GM18519 (cell line): ENCODE measurements around the gene ATL1.

Source experiments
- ATAC-seq: cut with Tn5 transposase; IDR thresholded peaks from one replicate; pipeline ENCODE4 v1.9.1; 2021; ENCODE audit warnings: mild to moderate bottlenecking, moderate library complexity; ENCODE audit not compliant: unreplicated experiment, low FRiP score

ATL1 gene

DNA sequence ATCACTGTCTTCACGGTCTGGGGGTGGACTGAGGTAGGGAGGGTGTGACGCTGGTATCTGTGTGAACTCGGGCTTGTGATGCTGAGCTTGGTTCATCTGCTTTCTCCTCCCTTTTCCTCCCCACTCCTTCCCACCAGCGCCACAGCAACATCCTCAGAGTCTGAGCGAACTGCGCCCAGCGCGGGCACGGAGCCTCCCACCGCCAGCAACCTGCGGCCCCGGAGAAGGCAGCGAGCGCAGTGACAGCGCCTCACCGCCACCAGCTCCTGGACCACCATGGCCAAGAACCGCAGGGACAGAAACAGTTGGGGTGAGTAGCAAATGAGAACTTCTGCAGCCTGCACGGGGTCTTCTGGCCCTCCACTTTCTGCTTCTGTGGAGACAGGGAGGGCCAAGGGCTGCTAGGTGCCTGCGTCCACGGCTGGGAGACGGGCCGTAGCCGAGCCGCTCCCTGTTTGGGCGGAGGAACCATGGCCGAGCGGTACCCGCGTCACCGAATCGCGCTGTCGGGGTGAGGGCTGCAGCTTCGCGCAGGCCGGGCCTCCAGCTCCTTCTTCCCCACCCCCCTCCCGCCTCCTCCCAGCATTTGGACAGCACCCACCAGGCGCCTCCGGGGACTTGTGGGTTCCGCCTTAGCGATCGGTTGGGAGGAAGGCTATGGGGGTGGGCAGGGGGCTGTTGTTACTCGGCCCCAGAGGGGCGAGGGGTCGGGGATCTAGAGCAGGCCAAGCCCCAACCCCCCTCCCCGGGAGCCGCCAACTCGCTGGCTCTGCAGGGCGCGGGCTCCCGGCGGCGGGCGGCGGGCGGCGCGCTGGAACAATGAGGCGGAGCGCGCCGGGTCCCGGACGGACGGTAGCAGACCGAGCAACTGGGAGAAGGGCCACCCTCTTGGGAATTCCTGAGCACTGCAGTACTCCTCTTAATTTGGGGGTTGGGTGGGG lies at the start of gene ATL1:
Gene ATL1 (plus strand): TSS at position 156 of the 941 bp plus-strand sequence. CDS start 121 bp downstream, at position 277.
- ATAC-seq: no peak

DNA sequence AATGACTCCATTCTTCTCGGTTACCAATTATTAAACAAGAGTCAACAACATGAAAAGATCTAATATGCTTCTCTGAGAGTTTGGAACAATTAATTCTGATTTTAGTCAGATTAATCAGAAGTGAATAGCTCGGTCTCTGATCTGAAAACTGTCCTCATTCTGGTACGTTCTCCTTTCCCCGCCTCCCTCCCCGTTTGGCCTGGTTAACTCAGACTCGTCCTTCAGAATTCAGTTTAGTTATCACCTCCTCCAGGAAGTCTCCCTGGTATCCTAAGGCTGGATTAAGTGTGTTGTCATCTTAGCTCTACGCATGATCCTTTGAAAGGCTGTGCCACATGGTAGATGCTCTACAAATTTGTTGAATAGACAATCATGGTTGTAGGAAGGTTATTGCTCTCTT lies 49.8 kb upstream of the ATL1 start:
- no peak for ATAC-seq

DNA sequence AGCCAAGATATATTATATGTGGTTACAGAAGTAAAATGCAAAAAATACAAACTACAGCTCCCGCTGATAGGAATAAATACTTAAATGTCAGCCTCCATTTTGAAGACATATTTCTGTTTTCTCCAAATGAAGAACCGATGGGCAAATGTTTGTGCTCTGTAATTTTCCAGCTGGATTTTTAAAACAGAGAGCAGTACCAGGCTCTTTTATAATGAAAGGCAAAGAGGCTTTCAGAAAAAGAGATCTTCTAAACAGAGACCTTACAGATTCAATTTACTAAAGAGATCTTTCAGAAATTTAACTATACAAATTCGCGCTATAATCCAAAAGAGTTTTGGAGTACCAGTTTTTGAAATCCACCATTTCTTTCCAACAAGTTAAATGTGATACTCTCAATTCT lies 47.5 kb upstream of the ATL1 start:
- ATAC-seq: no peak

DNA sequence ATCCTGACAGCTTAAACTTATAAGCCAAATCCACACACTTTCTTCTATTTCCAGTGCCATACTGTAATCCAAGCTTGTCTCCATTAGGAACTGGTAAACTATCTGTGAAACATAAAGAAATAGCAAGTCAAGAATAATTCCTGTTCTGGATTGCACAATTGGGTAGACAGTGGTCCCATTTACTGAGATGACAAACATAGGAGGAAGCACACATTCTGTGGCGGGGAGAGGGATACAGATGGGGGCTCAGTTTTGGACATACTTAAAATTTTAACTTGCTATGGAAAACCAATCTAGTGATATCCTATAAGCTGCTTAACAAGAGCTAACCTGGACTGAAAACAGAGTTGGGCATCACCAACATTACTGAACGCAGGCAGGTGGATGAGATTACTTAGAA lies 43.9 kb upstream of the ATL1 start:
- no peak for ATAC-seq

DNA sequence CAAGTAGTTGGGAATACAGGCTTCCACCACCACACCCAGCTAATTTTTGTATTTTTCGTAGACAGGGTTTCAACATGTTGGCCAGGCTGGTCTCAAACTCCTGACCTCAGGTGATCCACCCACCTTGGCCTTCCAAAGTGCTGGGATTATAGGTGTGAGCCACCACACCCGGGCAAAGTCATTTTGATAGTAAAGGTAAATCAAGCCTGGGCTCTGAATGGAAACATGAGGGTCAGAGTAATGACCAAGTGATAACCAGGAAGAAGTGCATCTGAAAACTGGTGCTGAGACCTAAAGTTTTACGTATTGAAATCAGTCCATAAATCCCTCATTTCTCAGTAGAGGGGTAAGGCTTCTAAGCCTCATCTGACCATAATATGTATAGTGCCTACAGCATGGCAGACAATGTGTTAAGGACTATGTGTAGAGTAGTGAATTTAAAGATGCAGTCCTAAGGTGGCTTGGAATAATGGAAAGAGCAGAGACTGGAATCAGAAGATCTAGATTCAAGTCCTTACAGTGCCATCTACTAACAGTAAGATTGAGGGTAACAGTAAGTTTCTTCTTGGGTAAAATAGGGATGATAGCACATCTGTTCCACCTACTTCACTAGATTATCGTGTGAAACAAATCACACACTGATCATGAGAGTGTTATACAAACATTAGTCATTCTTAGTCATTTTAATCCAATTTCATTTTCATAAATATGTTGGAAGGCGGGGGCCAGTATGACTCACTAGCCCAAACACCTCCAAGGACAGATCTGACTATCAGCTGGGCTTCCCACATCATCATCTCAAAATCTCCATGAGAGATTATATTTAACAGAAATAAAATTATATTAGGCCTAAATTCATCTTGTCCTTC lies 38.8 kb upstream of the ATL1 start:
- peak; percentile 48 for ATAC-seq

DNA sequence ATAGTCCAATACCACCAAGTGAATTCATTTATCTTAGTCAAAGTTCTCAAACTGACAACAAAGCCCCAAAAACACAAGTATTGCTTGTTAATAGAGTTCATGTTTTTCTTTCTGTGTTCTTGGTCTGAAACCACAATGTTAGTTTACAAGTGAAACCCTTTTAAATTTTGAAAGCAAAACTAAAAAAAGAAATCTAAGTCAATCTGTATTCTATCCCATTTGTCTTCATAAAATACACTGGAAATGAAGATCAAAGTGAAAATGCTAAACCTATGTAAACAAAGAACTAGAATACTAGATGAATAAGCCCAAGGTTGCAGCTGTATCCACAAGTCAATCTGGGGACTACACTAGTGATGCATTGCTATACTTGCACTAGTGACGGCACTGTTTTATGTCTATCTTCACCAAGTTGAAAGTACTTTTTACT lies 38.0 kb upstream of the ATL1 start:
- peak; percentile 71 for ATAC-seq

DNA sequence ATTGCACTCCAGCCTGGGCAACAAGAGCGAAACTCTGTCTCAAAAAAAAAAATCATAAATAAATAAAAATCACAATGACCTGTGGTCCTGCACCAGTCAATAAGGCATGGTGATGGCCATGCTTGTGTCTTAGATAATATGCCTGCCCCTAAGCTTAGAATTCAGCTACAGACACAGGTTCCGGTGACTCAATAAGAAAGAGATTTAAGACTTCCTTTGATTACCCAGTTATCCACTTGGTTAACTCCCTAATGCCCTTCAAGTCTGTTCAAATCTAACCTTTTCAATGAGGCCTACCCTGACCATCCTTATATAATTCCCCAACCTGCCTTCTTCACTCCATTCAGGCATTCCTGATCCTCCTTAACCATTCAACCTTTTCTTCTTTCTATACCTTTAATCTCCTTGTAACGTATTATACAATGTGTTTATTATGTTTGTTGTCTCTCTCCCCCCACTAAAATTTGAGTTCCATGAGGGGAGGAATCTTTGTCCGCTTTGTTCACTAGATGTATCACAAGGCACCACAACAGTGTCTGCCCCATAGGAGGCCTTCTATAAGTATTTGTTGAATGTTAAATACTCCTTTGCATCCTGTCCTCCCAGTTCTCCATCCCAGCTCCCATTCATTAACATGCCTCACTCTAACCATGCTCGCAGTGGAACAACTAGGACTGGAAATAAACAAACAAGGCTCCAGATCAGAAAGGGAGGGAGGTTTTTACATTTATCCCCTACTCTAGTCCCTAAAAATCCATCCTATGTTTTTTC lies 36.5 kb upstream of the ATL1 start:
- ATAC-seq: no peak

DNA sequence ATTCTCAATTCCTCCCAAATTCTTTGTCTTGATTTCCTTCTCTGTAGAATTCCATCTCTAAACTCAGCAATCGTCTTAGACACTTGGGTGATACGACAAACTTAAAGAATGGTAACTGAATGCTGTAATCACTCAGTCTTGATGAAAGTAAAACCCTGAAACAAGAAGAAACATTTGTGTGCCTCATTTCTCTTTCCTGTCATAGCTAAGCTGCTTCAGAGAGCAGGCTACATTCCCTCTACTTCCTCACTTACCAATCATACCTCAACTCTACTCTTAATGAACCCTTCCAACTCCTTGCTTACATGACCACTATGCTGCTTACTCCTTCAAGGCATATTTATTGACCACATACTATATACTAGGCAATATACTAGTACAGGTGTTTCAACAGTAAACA lies 35.9 kb upstream of the ATL1 start:
- no peak for ATAC-seq

DNA sequence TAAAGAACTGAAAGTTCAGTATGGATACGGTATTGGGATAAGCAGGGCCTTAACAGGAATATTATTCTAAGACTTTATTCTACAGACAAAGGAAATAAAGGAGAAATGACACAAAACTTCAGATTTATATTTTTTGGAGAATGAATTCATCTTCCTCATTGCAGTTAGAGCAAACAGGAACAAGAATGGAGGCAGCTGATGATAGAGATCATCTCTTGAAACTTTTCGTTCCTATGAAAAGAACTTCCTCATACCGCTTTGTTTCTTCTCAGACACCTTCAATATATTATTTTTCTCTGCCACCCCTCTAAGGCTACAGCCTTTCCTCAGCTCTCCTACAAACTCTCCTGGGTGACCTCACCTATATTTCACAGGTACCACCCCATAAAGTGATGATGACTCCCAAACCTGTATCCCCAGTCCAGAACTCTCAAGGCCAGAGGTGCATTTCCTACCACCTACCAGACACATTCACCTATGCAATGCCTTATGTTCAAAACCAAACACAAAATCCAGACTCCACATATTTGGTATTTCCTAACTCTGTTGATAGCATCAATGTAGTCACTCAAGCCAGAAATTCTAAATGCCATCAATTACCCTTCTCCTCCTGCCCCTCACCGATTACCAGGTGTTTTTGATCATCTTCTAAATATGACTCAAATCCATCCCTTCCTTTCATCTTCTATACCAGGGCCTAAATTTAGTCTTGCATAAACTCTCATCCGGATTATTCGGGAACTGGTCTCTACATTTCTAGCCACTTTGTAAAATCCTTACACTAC lies 35.0 kb upstream of the ATL1 start:
- no peak for ATAC-seq

DNA sequence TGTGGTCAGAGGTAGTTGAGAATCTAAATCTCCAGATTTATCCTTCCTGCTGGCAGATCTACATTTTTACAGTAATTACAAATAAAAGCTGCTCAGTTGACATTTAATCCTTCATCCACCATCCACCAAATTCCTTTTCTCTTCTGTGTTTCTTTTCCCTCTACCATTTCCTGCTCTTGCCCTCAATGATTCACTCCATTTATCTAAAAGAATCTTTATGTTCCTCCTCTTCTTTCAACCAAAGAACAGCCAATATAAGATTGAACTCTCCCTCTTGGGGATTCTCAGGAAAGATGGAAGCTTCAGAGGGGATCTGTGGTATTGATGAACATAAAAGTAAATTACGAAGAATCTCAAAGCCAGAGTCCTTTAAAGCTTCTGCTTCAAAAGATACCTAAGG lies 31.9 kb upstream of the ATL1 start:
- no peak for ATAC-seq

DNA sequence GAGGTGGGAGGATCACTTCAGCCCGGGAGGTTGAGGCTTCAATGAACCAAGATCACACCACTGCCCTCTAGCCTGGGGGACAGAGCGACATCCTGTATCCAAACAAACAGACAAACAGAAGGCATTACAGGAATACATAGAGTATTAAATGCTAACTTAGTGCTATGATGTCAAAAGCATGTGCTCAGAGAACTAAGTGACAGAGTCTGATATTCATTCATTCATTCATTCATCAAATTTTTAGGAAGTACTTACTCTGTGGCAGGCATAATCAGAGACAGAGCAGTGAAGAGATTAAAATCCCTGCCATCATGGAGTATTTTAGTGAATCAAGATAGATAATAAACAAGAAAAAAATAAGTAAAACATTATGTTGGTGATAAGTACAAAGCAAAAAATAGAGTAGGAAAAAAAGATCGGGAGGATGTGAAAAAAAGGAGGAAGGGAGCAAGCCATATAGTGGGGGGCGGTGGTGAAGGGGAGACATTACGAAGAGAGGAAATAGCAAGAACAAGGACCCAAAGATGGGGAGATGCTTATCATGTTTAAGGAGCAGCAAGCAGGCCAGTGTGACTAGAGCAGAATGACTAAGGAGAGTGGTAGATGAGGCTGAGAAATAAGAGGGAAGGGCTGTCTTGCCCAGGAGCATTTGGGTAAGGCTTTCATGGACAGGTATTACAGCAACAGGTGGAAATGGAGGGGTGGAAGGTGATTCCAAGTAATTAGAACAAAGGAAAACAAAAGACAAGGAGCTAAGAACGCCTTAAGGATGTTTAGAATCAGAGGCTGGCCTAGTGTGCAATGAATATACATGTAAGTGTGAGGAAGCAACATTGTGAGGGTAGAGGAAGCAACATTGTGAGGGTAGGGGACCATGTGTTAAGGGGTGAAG lies 30.4 kb upstream of the ATL1 start:
- no peak for ATAC-seq

DNA sequence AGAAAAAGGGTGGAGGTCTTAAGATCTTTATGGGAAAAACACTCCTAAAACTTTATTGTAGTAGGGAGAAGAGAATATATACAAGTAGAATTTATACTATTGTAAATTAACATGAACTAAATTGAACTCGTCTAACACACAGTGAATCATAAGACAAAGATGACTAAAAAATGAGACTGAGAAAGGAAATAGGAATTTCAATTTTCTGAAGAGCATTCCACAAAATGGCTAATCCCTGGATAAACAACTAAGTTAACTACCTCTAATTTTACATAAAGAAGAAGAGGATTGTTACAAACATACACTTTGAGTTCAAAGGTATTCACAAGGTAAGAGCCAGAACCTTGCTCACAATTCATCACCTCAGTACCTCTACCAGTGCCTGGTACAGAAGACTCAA lies 29.6 kb upstream of the ATL1 start:
- ATAC-seq: no peak

DNA sequence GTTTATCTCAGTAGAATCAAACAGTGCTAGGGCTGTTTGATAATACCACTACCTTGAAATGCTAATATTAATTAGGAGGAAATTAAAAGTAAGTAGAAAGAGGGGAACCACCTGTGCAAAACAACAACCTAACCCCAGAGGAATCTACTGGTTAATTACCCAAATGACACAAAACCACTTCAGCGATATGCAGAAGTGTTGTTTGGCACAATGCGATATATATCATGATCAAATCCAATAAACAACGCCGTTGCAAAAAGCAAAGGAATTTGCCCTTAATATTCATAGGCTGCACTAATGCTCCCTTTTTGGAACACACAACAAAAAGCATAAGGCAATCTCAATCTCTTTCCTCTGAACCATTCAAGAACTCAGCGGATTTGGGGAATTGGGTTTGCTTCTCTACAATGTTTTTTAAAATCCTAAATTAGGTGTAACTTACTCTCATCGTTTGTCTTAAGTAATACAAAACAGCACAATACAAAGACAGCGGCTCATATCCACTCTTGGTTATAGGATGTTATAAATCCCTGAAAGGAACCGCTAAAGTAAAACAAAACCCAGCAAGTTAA lies 29.1 kb upstream of the ATL1 start:
- no peak for ATAC-seq

DNA sequence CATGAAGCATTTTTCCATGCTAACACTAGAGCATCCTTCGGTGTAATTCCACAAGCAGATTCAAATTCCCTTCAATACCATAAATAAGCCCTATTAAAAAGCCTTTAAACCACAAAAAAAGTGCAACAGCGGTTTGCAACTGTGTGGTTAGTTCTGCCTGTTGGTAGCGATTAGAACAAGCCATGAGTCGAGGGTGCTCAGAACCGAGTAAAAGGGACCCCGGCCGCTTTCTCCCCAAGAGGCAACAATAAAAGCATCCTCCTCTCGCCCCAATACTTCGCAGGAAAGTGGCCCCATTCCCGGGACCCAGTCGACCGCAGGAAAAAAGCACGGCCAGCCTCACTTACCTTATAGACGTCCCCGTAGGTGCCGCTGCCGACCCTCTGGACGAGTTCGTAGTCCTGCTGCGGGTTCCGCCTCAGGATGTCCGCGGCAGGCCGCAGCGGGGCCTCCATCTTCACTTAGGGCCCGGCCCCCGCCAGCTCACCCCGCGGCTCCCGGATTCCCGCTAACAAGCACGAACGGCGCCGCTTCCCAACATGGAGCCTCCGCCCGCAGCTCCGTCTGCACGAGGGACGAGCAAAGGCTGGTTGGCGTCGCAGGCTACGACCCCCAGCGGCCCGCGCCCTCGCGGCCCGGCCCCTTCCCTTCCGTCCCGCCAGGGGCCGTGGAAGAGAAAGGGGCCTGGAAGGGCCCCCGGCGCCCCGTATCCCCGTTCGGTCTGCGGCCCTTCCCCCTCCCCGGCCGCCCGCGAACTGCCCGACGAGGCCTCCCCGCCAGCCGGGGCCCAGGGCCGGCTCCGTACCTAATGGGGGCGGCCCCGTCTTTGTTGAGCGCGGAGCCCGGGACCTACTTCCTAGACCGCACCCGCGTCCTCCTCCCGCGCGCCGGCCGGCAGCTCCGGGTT lies 28.1 kb upstream of the ATL1 start:
- peak; percentile 5 for ATAC-seq

DNA sequence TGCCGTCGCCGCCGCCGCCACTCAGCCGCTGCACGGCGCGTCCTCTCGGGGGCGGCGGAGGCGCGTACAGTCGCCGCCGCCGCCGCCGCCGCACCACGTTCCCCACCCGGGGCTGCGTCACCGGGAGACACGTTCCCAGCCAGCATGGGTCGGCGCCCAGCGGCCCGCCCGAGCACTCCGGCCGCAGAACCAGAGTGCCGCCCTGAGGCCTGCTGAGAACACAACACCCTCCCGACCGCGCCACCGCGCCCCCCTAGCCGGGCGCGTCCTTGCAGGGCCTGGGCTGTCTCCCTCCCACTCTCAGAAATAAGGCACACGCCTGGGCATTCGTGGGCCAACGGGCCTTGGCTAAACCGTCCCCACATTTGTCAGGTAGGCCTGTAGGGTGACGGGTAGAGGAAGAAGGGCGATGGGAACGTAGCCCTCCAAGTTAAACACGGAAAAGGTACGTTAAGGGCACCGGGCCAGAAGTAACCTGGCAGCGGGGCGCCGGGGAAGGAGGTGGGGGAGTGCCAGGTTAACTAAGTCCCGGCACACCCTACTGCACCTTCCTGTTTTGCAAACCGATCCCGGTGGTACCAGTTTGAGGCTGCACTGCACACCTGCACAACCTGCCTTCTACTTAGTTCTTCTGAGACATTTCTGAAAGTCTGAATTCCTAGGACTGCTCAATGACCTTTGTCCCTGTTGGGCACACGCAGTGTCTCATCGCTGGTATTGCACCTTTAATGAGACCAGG lies 27.3 kb upstream of the ATL1 start, which contains the start of gene MAP4K5:
Gene MAP4K5 (minus strand): TSS at position 68 of the 739 bp plus-strand sequence. CDS start 520 bp downstream, outside the sequence.
- peak; percentile 92 for ATAC-seq

DNA sequence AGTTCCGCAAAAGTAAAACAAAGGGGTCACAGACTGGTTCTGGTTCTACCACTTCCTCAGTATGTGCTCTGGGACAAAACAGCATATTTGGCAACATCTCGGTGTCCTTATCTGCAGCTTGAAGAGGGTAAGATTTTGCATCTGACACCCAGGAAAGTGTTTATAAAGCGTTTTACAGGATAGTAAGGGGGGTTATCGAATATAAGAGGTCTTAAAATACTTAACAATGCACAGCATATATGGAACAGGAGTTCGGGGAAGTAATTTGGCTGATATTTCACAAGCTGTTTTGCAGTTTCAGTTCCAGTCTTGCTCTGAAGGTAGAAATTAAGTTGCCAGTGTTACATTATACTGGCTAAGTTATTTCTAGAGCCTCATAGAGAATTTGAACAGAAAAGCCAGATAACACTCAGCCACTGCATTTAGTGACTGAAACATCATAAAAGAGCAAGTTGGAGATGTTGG lies 26.7 kb upstream of the ATL1 start:
- ATAC-seq: peak; percentile 21

DNA sequence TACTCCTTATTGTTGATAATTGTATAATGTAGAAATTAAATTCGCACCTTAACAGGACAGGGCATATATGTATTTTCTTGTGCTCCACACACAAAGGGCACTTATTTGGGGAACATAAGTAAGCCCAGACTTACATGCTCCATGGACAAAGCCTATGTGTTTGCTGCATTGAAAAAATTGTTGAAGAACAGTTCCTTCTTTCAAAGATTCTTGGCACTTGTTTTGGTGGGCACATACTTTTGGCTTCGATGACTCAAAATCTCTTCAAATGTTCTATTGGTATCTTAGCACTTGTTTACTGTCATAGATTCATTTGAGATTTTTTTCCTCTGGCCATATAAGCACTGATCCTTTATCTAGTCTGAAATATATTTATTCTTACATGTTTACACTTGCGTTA lies 26.1 kb upstream of the ATL1 start:
- no peak for ATAC-seq
